HepG2 (cell line): Measurements from ENCODE around the gene RAB6A. TPM values are rescaled to one million over a fixed set of nuclear protein-coding genes. Genes with fewer than 3 reads are reported as not detected.

Experiments used
- CCDC6 ChIP-seq: sonication (generic); formaldehyde crosslinking; IDR thresholded peaks from 2 replicates; pipeline ENCODE4 v1.8.1; 2022; ENCODE audit warnings: mild to moderate bottlenecking, missing genetic modification reagents, moderate library complexity
- HOMEZ ChIP-seq: IDR thresholded peaks from 2 replicates; pipeline ENCODE4 v1.6.1; 2016; ENCODE audit warnings: low read depth
- LBX2 ChIP-seq: sonication (generic); formaldehyde crosslinking; IDR thresholded peaks from 2 replicates; pipeline ENCODE4 v1.5.0; 2020; ENCODE audit warnings: missing genetic modification reagents, mild to moderate bottlenecking, borderline replicate concordance
- MYNN ChIP-seq: sonication (generic); formaldehyde crosslinking; IDR thresholded peaks from 2 replicates; pipeline ENCODE4 v1.4.0; 2020; ENCODE audit warnings: mild to moderate bottlenecking, low read depth, missing genetic modification reagents
- RFX5 ChIP-seq: IDR thresholded peaks from 2 replicates; pipeline ENCODE4 v1.6.1; 2011; ENCODE audit warnings: low read depth, low read length, improper control_type of control experiment
- SALL1 ChIP-seq: sonication (generic); formaldehyde crosslinking; IDR thresholded peaks from 2 replicates; pipeline ENCODE4 v1.8.0; 2022; ENCODE audit warnings: mild to moderate bottlenecking, missing genetic modification reagents
- STAG1 ChIP-seq: sonication (generic); formaldehyde crosslinking; IDR thresholded peaks from 2 replicates; pipeline ENCODE4 v1.4.0; 2020; ENCODE audit warnings: missing genetic modification reagents
- ZNF180 ChIP-seq: sonication (generic); formaldehyde crosslinking; IDR thresholded peaks from 2 replicates; pipeline ENCODE4 v1.4.0; 2020; ENCODE audit warnings: low read depth, missing genetic modification reagents, borderline replicate concordance
- ZNF224 ChIP-seq: sonication (generic); formaldehyde crosslinking; IDR thresholded peaks from 2 replicates; pipeline ENCODE4 v1.5.0; 2020; ENCODE audit warnings: mild to moderate bottlenecking, missing genetic modification reagents
- ZNF331 ChIP-seq: sonication (generic); formaldehyde crosslinking; IDR thresholded peaks from 2 replicates; pipeline ENCODE4 v1.4.0; 2020; ENCODE audit warnings: missing genetic modification reagents
- ZNF766 ChIP-seq: sonication (generic); formaldehyde crosslinking; IDR thresholded peaks from 2 replicates; pipeline ENCODE4 v1.5.0; 2020; ENCODE audit warnings: missing genetic modification reagents, borderline replicate concordance
- polyA plus RNA-seq, 8 experiments: library from polyadenylated mRNA; depleted of rRNA in 3 of 8; stranded (reverse) in 7 of 8; unstranded in 1 of 8; fragments of >200 nt; fragmentation: Illumina TruSeq in 4 of 8; extraction: Trizol in 4 of 8; gene quantifications; 2 replicates each; pipeline versions ENCODE4 v1.2.1 to v1.2.3, GENCODE V29; 2011 to 2016; ENCODE audit warnings: low read depth in 4 of 8, missing spikeins in 1 of 8, mixed read lengths in 1 of 8; ENCODE audit not compliant: insufficient read depth in 1 of 8
- total RNA-seq, 5 experiments: library from RNA; depleted of rRNA; stranded (reverse); fragments of >200 nt; fragmentation: Illumina TruSeq; extraction: Trizol; gene quantifications; 2 replicates each; pipeline ENCODE4 v1.2.3, GENCODE V29; 2016; ENCODE audit warnings: low read depth in 1 of 5
- TF ChIP-seq, protein P1 (sequence below): IDR thresholded peaks from 2 replicates; pipeline ENCODE4 v1.6.1; 2016; ENCODE audit warnings: missing compliant biosample characterization, missing genetic modification reagents, borderline replicate concordance
- TF ChIP-seq, protein P2 (sequence below), 2 experiments: sonication (generic) in 1 of 2; formaldehyde crosslinking in 1 of 2; IDR thresholded peaks; 2 replicates each; pipeline versions ENCODE4 v1.5.1 to v1.6.1; 2011 to 2020; ENCODE audit warnings: borderline replicate concordance in 1 of 2, low read depth in 1 of 2, low read length in 1 of 2, mild to moderate bottlenecking in 1 of 2, missing genetic modification reagents in 1 of 2, moderate library complexity in 1 of 2
- TF ChIP-seq, protein P3 (sequence below): sonication (generic); formaldehyde crosslinking; IDR thresholded peaks from 2 replicates; pipeline ENCODE4 v1.9.0; 2021; ENCODE audit warnings: mild to moderate bottlenecking, missing genetic modification reagents

RAB6A gene
- total and polyA plus RNA-seq, 2 of the 13 experiments (the other 11 are each of a cell fraction or from before 2014, with no cell fraction given), result 74.3 to 121 TPM

- peak; percentile 72 for TF ChIP-seq CCDC6 (CRISPR knock-in tag)
- TF ChIP-seq HOMEZ (CRISPR knock-in tag), result 0 out of 2 replicates have a peak, but pooled peaks have one; percentile 28
- TF ChIP-seq, protein P1, sequence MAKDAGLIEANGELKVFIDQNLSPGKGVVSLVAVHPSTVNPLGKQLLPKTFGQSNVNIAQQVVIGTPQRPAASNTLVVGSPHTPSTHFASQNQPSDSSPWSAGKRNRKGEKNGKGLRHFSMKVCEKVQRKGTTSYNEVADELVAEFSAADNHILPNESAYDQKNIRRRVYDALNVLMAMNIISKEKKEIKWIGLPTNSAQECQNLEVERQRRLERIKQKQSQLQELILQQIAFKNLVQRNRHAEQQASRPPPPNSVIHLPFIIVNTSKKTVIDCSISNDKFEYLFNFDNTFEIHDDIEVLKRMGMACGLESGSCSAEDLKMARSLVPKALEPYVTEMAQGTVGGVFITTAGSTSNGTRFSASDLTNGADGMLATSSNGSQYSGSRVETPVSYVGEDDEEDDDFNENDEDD (CRISPR knock-in tag), result 0 out of 2 replicates have a peak, but pooled peaks have one; percentile 13
- no peak for TF ChIP-seq ZNF224
- TF ChIP-seq ZNF180 (CRISPR knock-in tag), result 0 out of 2 replicates have a peak, but pooled peaks have one; percentile 43
- 0 out of 2 replicates have a peak, but pooled peaks have one; percentile 18 for TF ChIP-seq LBX2 (CRISPR knock-in tag)
- TF ChIP-seq MYNN (CRISPR knock-in tag), result 0 out of 2 replicates have a peak, but pooled peaks have one; percentile 22
- TF ChIP-seq, protein P2, sequence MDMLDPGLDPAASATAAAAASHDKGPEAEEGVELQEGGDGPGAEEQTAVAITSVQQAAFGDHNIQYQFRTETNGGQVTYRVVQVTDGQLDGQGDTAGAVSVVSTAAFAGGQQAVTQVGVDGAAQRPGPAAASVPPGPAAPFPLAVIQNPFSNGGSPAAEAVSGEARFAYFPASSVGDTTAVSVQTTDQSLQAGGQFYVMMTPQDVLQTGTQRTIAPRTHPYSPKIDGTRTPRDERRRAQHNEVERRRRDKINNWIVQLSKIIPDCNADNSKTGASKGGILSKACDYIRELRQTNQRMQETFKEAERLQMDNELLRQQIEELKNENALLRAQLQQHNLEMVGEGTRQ (IDR thresholded peaks at IDR 0.05; ENCODE audit: low read depth, low read length), result no peak
- TF ChIP-seq, protein P2 (CRISPR knock-in tag; IDR thresholded peaks at IDR 0.05; ENCODE audit: borderline replicate concordance), result no peak
- TF ChIP-seq RFX5, result no peak
- TF ChIP-seq, protein P3, sequence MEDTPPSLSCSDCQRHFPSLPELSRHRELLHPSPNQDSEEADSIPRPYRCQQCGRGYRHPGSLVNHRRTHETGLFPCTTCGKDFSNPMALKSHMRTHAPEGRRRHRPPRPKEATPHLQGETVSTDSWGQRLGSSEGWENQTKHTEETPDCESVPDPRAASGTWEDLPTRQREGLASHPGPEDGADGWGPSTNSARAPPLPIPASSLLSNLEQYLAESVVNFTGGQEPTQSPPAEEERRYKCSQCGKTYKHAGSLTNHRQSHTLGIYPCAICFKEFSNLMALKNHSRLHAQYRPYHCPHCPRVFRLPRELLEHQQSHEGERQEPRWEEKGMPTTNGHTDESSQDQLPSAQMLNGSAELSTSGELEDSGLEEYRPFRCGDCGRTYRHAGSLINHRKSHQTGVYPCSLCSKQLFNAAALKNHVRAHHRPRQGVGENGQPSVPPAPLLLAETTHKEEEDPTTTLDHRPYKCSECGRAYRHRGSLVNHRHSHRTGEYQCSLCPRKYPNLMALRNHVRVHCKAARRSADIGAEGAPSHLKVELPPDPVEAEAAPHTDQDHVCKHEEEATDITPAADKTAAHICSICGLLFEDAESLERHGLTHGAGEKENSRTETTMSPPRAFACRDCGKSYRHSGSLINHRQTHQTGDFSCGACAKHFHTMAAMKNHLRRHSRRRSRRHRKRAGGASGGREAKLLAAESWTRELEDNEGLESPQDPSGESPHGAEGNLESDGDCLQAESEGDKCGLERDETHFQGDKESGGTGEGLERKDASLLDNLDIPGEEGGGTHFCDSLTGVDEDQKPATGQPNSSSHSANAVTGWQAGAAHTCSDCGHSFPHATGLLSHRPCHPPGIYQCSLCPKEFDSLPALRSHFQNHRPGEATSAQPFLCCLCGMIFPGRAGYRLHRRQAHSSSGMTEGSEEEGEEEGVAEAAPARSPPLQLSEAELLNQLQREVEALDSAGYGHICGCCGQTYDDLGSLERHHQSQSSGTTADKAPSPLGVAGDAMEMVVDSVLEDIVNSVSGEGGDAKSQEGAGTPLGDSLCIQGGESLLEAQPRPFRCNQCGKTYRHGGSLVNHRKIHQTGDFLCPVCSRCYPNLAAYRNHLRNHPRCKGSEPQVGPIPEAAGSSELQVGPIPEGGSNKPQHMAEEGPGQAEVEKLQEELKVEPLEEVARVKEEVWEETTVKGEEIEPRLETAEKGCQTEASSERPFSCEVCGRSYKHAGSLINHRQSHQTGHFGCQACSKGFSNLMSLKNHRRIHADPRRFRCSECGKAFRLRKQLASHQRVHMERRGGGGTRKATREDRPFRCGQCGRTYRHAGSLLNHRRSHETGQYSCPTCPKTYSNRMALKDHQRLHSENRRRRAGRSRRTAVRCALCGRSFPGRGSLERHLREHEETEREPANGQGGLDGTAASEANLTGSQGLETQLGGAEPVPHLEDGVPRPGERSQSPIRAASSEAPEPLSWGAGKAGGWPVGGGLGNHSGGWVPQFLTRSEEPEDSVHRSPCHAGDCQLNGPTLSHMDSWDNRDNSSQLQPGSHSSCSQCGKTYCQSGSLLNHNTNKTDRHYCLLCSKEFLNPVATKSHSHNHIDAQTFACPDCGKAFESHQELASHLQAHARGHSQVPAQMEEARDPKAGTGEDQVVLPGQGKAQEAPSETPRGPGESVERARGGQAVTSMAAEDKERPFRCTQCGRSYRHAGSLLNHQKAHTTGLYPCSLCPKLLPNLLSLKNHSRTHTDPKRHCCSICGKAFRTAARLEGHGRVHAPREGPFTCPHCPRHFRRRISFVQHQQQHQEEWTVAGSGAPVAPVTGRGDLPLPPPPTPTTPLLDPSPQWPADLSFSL (CRISPR knock-in tag), result 0 out of 2 replicates have a peak, but pooled peaks have one; percentile 27
- TF ChIP-seq SALL1 (CRISPR knock-in tag), result peak; percentile 38; the same call in 1 of the 2 replicates
- TF ChIP-seq ZNF331 (CRISPR knock-in tag), result peak; percentile 32; the same call in 1 of the 2 replicates
- no peak for TF ChIP-seq ZNF766 (CRISPR knock-in tag)
- TF ChIP-seq STAG1 (CRISPR knock-in tag), result peak; percentile 98
These were observed 99.7 kb downstream of the RAB6A start (continued) for GRCh38 chr11:73661035-73661628.
